A673 (cell line): ENCODE measurements around the gene BBS2. TPM values are rescaled to one million over a fixed set of nuclear protein-coding genes. Genes with fewer than 3 reads are reported as not detected.
A peak's percentile ranks its signal among the peaks of the same experiment; 100 is the strongest.

Source experiments
- BruUV-seq: library from RNA; stranded (reverse); fragments of 400-500 nt; replicated peaks from 2 replicates; lab custom pipeline; 2021; lab: Mats Ljungman, UMichigan
- CTCF ChIA-PET: fragments of 300-600 bp; sonication (Branson Sonifier 250); formaldehyde crosslinking; loops from one replicate; lab custom pipeline; 2022; ENCODE audit warnings: antibody characterized with exemption; lab: Charles Lee
- POLR2A ChIA-PET: fragments of 300-600 bp; sonication (Branson Sonifier 250); formaldehyde crosslinking; loops from one replicate; lab custom pipeline; 2022; ENCODE audit warnings: antibody characterized with exemption; ENCODE audit not compliant: low non-redundant PET; lab: Charles Lee
- DNase-seq: peaks from one replicate; pipeline ENCODE4 v3.0.0-alpha.2; 2015; ENCODE audit warnings: low spot score
- H3K27ac ChIP-seq: fragments of 200-600 bp; sonication (generic); 2 replicates; pipeline ENCODE4 v1.5.1; 2016; ENCODE audit warnings: mixed run types, low read depth, mild to moderate bottlenecking, mixed read lengths, antibody characterized with exemption, low read length; ENCODE audit not compliant: poor library complexity, severe bottlenecking
- H3K27me3 ChIP-seq: fragments of 200-600 bp; sonication (generic); replicated peaks from 2 replicates; pipeline ENCODE4 v1.6.1; 2017; ENCODE audit warnings: mixed run types, low read depth, mild to moderate bottlenecking, mixed read lengths, antibody characterized with exemption, low read length; ENCODE audit not compliant: insufficient read depth, poor library complexity
- H3K36me3 ChIP-seq: fragments of 200-600 bp; sonication (generic); 2 replicates; pipeline ENCODE4 v1.6.1; 2016; ENCODE audit warnings: mixed run types, mild to moderate bottlenecking, mixed read lengths, antibody characterized with exemption, low read length; ENCODE audit not compliant: insufficient read depth, poor library complexity, severe bottlenecking
- H3K4me1 ChIP-seq: fragments of 200-600 bp; sonication (generic); 2 replicates; pipeline ENCODE4 v1.6.1; 2017; ENCODE audit warnings: mixed run types, mild to moderate bottlenecking, mixed read lengths, antibody characterized with exemption, low read length; ENCODE audit not compliant: insufficient read depth, poor library complexity, severe bottlenecking
- H3K4me3 ChIP-seq: fragments of 200-600 bp; sonication (generic); 2 replicates; pipeline ENCODE4 v1.5.1; 2016; ENCODE audit warnings: low read depth, mixed run types, mild to moderate bottlenecking, mixed read lengths, low read length; ENCODE audit not compliant: poor library complexity, severe bottlenecking
- H3K9me3 ChIP-seq: fragments of 200-600 bp; sonication (generic); 2 replicates; pipeline ENCODE4 v1.6.1; 2016; ENCODE audit warnings: mixed run types, low read depth, mild to moderate bottlenecking, mixed read lengths, antibody characterized with exemption, low read length; ENCODE audit not compliant: poor library complexity, severe bottlenecking
- CTCF ChIP-seq: fragments of 300-800, 200-600 bp; sonication (generic); conservative IDR thresholded peaks from 2 replicates; pipeline ENCODE4 v1.5.1; 2017; ENCODE audit warnings: low read depth, mild to moderate bottlenecking, antibody characterized with exemption, low read length, moderate library complexity, mixed read lengths
- EZH2 ChIP-seq: fragments of 200-600 bp; sonication (generic); IDR thresholded peaks from 2 replicates; pipeline ENCODE4 v1.6.1; 2017; ENCODE audit warnings: borderline replicate concordance, low read depth, mild to moderate bottlenecking, mixed read lengths, antibody characterized with exemption, low read length; ENCODE audit not compliant: poor library complexity, severe bottlenecking
- intact Hi-C: fragments of 100-400 bp; cut with micrococcal nuclease; formaldehyde crosslinking; loops from one replicate; pipeline ENCODE4 v1.10.0; 2022; ENCODE audit not compliant: unreplicated experiment
- total RNA-seq: library from RNA; stranded (reverse); gene quantifications from 2 replicates; pipeline ENCODE4 v1.2.3, GENCODE V29; 2021

BBS2 gene
- total RNA-seq, 1 experiment from 2014 or later: 22.1 TPM

- H3K9me3 ChIP-seq: no peaks in the 10 kb centered on the region
- no peaks in the 10 kb centered on the region for H3K27me3 ChIP-seq
- no peak overlapping the region for H3K27ac ChIP-seq
- TF ChIP-seq CTCF: peak; percentile 74
- no peak for TF ChIP-seq EZH2
- H3K4me1 ChIP-seq: no peaks in the 10 kb centered on the region
- BruUV-seq: no TSS peak
- no peaks in the 10 kb centered on the region for H3K36me3 ChIP-seq
- POLR2A ChIA-PET: no interaction called here
- intact Hi-C loops: loop anchor here (1.0 to 2.0 kb wide), 2 partner anchors 86 to 189 kb away; no protein-coding TSS in a partner anchor
- CTCF ChIA-PET: interaction anchor here (0.6 to 1.6 kb wide), 2 partner anchors 187 to 188 kb away, joined by 4 to 9 read pairs; no protein-coding TSS in a partner anchor
- H3K4me3 ChIP-seq: no peak overlapping the region
- peak; percentile 68 for DNase-seq
Measured at GRCh38 chr16:56513972-56514371, 5.9 kb downstream of the BBS2 start.

GRCh38 chr16:56513091-56513490, 6.7 kb downstream of the BBS2 start:
- Histone ChIP-seq H3K27me3 (no peaks in the 10 kb centered on the region), H3K27ac (no peak overlapping the region), H3K9me3 (no peaks in the 10 kb centered on the region), H3K4me3 (no peak overlapping the region), H3K36me3 (no peaks in the 10 kb centered on the region), H3K4me1 (no peaks in the 10 kb centered on the region)
- no peak for DNase-seq
- POLR2A ChIA-PET: no interaction called here
- CTCF ChIA-PET: interaction anchor here (1.6 kb wide), 1 partner anchor 189 kb away, joined by 4 read pairs; no protein-coding TSS in a partner anchor
- TF ChIP-seq EZH2 (no peak), CTCF (no peak)
- intact Hi-C loops: no loop called here
- BruUV-seq: no TSS peak

GRCh38 chr16:56512025-56512424, 7.8 kb downstream of the BBS2 start:
- no peaks in the 10 kb centered on the region for H3K36me3 ChIP-seq
- CTCF ChIA-PET: no interaction called here
- no peaks in the 10 kb centered on the region for H3K9me3 ChIP-seq
- H3K4me1 ChIP-seq: no peaks in the 10 kb centered on the region
- POLR2A ChIA-PET: no interaction called here
- no TSS peak for BruUV-seq
- H3K27ac ChIP-seq: no peak overlapping the region
- no peak for TF ChIP-seq CTCF
- no peak for TF ChIP-seq EZH2
- intact Hi-C loops: no loop called here
- H3K27me3 ChIP-seq: no peaks in the 10 kb centered on the region
- H3K4me3 ChIP-seq: no peak overlapping the region
- no peak for DNase-seq
